H1 (cell line): Measurements from ENCODE around the gene DENND6B. TPM values are rescaled to one million over a fixed set of nuclear protein-coding genes. Genes with fewer than 3 reads are reported as not detected.

Experiments
- BACH1 ChIP-seq: IDR thresholded peaks from 2 replicates; pipeline ENCODE4 v1.6.1; 2012; ENCODE audit warnings: low read length, improper control_type of control experiment
- BCL11A ChIP-seq, 2 experiments: IDR thresholded peaks; one replicate each; pipeline ENCODE4 v1.6.1; 2011; ENCODE audit warnings: low read depth in 2 of 2, low read length in 2 of 2, mild to moderate bottlenecking in 2 of 2
- BRCA1 ChIP-seq: IDR thresholded peaks from 2 replicates; pipeline ENCODE4 v1.6.1; 2012; ENCODE audit warnings: low read depth, low read length, improper control_type of control experiment
- CBX8 ChIP-seq: fragments of 300-800, 300-1000 bp; sonication (generic); IDR thresholded peaks from 2 replicates; pipeline ENCODE4 v1.7.1; 2016; ENCODE audit warnings: low read depth, low read length, borderline replicate concordance
- EP300 ChIP-seq, 2 experiments: IDR thresholded peaks; 1 replicate in 1 of 2; 2 replicates in 1 of 2; pipeline ENCODE4 v1.6.1; 2011 to 2012; ENCODE audit warnings: low read depth in 2 of 2, low read length in 2 of 2, mild to moderate bottlenecking in 2 of 2, borderline replicate concordance in 1 of 2, inconsistent platforms in 1 of 2, moderate library complexity in 1 of 2
- KDM4A ChIP-seq: IDR thresholded peaks from one replicate; pipeline ENCODE4 v1.7.1; 2012; ENCODE audit warnings: low read depth, mild to moderate bottlenecking, moderate library complexity, low read length, inconsistent platforms; ENCODE audit not compliant: severe bottlenecking
- MAFK ChIP-seq: IDR thresholded peaks from 2 replicates; pipeline ENCODE4 v1.6.1; 2012; ENCODE audit warnings: low read depth, mild to moderate bottlenecking, improper control_type of control experiment, low read length
- MAX ChIP-seq: IDR thresholded peaks from 2 replicates; pipeline ENCODE4 v1.6.1; 2012; ENCODE audit warnings: inconsistent platforms
- PHF8 ChIP-seq: fragments of 200-600 bp; sonication (generic); conservative IDR thresholded peaks from 2 replicates; pipeline ENCODE4 v1.7.1; 2012; ENCODE audit warnings: low read depth, mild to moderate bottlenecking, inconsistent platforms, low read length, moderate library complexity
- POLR2A ChIP-seq, 2 experiments: IDR thresholded peaks; 1 replicate in 1 of 2; 2 replicates in 1 of 2; pipeline ENCODE4 v1.6.1; 2011; ENCODE audit warnings: low read depth in 2 of 2, low read length in 2 of 2, mild to moderate bottlenecking in 2 of 2; ENCODE audit errors: control extremely low read depth in 1 of 2
- POU5F1 ChIP-seq: IDR thresholded peaks from 2 replicates; pipeline ENCODE4 v1.6.1; 2011; ENCODE audit warnings: low read depth, mild to moderate bottlenecking, low read length, moderate library complexity
- RAD21 ChIP-seq, 2 experiments: IDR thresholded peaks in 1 of 2; conservative IDR thresholded peaks in 1 of 2; 2 replicates each; pipeline ENCODE4 v1.6.1; 2011; ENCODE audit warnings: low read depth in 2 of 2, low read length in 2 of 2, improper control_type of control experiment in 1 of 2, inconsistent platforms in 1 of 2, mild to moderate bottlenecking in 1 of 2, moderate library complexity in 1 of 2
- RNF2 ChIP-seq: fragments of 200-900, 300-1000 bp; sonication (generic); IDR thresholded peaks from 2 replicates; pipeline ENCODE4 v1.7.1; 2016; ENCODE audit warnings: borderline replicate concordance, low read depth, mild to moderate bottlenecking, antibody characterized with exemption, low read length; ENCODE audit not compliant: poor library complexity, severe bottlenecking; ENCODE audit errors: missing control alignments
- RXRA ChIP-seq: IDR thresholded peaks from 2 replicates; pipeline ENCODE4 v1.6.1; 2011; ENCODE audit warnings: low read depth, mild to moderate bottlenecking, low read length, moderate library complexity; ENCODE audit not compliant: insufficient read depth
- SAP30 ChIP-seq: fragments of 300-600 bp; sonication (generic); IDR thresholded peaks from 2 replicates; pipeline ENCODE4 v1.7.1; 2012; ENCODE audit warnings: low read length, moderate library complexity, mild to moderate bottlenecking, inconsistent platforms; ENCODE audit not compliant: insufficient read depth, insufficient replicate concordance
- SIN3A ChIP-seq, 2 experiments: IDR thresholded peaks in 1 of 2; conservative IDR thresholded peaks in 1 of 2; 2 replicates each; pipeline ENCODE4 v1.6.1; 2011 to 2012; ENCODE audit warnings: low read length in 2 of 2, improper control_type of control experiment in 1 of 2, low read depth in 1 of 2, mild to moderate bottlenecking in 1 of 2
- SP1 ChIP-seq: IDR thresholded peaks from 2 replicates; pipeline ENCODE4 v1.6.1; 2011; ENCODE audit warnings: low read depth, low read length
- SP2 ChIP-seq: IDR thresholded peaks from 2 replicates; pipeline ENCODE4 v1.6.1; 2012; ENCODE audit warnings: mild to moderate bottlenecking, low read length, inconsistent platforms
- SUZ12 ChIP-seq: fragments of 200-600 bp; sonication (generic); IDR thresholded peaks from 2 replicates; pipeline ENCODE4 v1.6.1; 2012; ENCODE audit warnings: mild to moderate bottlenecking, inconsistent platforms, low read length, moderate library complexity, mixed read lengths
- TEAD4 ChIP-seq: IDR thresholded peaks from 2 replicates; pipeline ENCODE4 v1.6.1; 2012; ENCODE audit warnings: low read depth, low read length, inconsistent platforms, mixed read lengths
- USF2 ChIP-seq: IDR thresholded peaks from 2 replicates; pipeline ENCODE4 v1.6.1; 2011; ENCODE audit warnings: low read length, improper control_type of control experiment
- polyA plus RNA-seq, 7 experiments: library from polyadenylated mRNA; depleted of rRNA in 3 of 7; stranded (reverse) in 5 of 7; unstranded in 2 of 7; fragments of >200 nt in 5 of 7; fragments of 200-250 nt in 2 of 7; gene quantifications; 1 replicate in 5 of 7; 2 replicates in 1 of 7; 4 replicates in 1 of 7; pipeline versions ENCODE4 v1.2.1 to v1.2.3, GENCODE V29; 2011 to 2013; ENCODE audit warnings: missing spikeins in 2 of 7, mixed read lengths in 2 of 7
- total RNA-seq: library from RNA; stranded (reverse); fragmentation: NEBNext Ultra II Directional; extraction: Animal tissue kit (Norgen Biotek cat#: 25700); gene quantifications from 2 replicates; pipeline ENCODE4 v1.2.1, GENCODE V29; 2021

Gene DENND6B
- total and polyA plus RNA-seq, 2 of the 8 experiments (the other 6 are each of a cell fraction or from before 2014, with no cell fraction given) = 1.1 to 1.9 TPM

GRCh38 chr22:50342651-50343540 lies 16.1 kb upstream of the DENND6B start, which contains the start of gene PPP6R2 (continued):
- TF ChIP-seq SP2 (no peak), SP1 (0 out of 2 replicates have a peak, but pooled peaks have one; percentile 0), EP300 (IDR thresholded peaks at IDR 0.05; ENCODE audit: borderline replicate concordance in 1 of 2, low read depth in 2 of 2, low read length in 2 of 2) (no peak), SIN3A (conservative IDR thresholded peaks at IDR 0.05 in 1 of 2, IDR thresholded peaks at IDR 0.05 in 1 of 2; ENCODE audit: low read depth in 1 of 2, low read length in 2 of 2) (peak in 1 of 2 experiments; percentile 21; a peak in 1 of 4 replicates), PHF8 (peak; percentile 80), POU5F1 (no peak), MAX (0 out of 2 replicates have a peak, but pooled peaks have one; percentile 18), POLR2A (IDR thresholded peaks at IDR 0.05; ENCODE audit: control extremely low read depth in 1 of 2, low read depth in 2 of 2, low read length in 2 of 2) (peak in 1 of 2 experiments; percentile 72; a peak in 2 of 3 replicates), BACH1 (0 out of 2 replicates have a peak, but pooled peaks have one; percentile 10), RNF2 (no peak), RXRA (no peak), SUZ12 (no peak), TEAD4 (no peak), MAFK (no peak), USF2 (no peak), BRCA1 (no peak), RAD21 (IDR thresholded peaks at IDR 0.05 in 1 of 2, conservative IDR thresholded peaks at IDR 0.05 in 1 of 2; ENCODE audit: low read depth in 2 of 2, low read length in 2 of 2) (no peak; a peak in 1 of 4 replicates), BCL11A (IDR thresholded peaks at IDR 0.05; ENCODE audit: low read depth in 2 of 2, low read length in 2 of 2) (no peak), KDM4A (peak; percentile 74), CBX8 (no peak), SAP30 (no peak)
